Activated T-helper 1 cell treated with anti-CD3 and anti-CD28 coated beads, Interleukin-2, amount 50 U/mL, for 16 hours (primary cell): ENCODE measurements around the gene CRABP2.
A peak's percentile ranks its signal among the peaks of the same experiment; 100 is the strongest.

Source experiments
- DNase-seq, 2 donors: peaks; one replicate each; pipeline ENCODE4 v3.0.0-alpha.2; 2020; ENCODE audit warnings: low read depth in 1 of 2, low spot score in 1 of 2

The CRABP2 gene

DNA sequence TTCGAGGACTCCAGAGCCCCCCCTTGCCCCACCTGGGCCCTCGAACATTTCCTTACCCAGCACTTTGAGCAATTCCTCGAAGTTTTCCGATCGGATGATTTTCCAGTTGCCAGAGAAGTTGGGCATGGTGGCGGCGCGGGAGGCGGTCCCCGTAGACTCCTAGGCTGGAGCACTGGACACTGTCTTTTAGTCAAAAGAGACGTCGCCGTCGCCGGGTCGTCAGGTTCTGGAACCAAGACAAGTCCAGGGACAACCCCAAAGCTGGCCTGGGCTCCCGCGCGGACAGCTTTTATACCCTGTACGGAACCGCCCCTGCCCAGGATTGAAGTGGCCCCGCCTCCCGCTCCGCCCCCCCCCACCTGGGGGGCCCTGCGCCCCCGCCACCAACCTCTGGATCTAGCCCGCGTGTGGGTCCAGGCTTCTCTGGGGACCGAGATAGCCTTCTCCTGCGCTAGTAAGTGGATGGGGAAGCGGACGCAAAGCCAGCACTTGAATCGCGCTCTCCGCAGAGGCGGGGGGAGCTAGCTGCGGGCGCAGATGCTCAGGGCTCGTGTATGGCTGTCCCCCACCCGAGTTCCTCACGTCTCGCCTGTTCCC lies at the start of gene CRABP2:
TSS of gene CRABP2 (minus strand) at position 263 of the 597 bp plus-strand sequence. CDS start at position 126, 137 bp downstream.
- no peak for DNase-seq

DNA sequence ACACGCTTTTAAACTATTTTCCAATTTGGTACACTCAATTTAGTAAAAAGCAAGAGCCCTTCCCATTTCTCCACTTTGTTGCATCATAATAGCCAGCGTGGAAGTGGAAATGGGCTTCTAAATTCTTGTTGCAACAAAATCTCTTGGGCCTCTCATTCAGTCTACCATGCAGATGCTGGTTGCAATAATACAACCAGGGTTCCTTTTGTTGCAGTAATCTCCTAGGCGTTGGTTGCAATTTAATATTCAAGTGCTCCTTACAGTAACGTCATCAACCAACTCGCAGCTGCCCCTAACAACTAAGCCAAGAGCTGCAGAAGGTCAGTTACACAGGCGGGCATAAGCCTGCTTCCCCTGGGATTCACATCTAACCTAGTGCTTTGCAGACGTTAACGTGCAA lies 48.8 kb upstream of the CRABP2 start:
- DNase-seq: no peak

DNA sequence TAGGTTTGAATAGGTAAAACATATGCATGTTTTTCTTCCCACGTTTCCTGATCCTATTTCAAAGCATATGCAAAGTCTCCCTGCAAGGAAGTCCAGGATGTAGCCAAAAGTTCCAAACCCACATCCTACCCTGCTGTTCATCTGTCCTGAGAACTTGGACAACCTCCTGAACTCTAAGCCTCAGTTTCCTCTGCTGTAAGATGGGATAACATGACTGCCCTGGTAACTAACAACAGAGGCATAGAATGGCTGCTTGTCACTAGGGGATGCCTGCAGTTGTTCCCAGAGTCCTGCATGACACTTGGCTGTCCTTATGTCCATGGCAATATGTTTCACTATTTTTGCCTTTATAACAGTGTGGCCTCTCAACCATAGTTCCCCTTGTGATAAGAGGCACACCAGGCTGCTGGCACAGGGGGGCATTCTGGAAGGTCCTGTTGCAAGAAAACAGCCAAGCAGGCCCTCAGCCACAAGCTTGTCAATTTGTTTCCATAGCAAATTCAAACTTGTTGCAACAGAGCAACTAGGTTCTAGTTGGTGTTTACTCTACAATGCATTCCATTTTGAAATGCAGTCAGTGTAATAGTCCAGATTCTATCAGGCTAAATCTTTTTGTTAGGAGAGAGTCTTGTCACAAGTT lies 47.6 kb upstream of the CRABP2 start:
- DNase-seq: no peak

DNA sequence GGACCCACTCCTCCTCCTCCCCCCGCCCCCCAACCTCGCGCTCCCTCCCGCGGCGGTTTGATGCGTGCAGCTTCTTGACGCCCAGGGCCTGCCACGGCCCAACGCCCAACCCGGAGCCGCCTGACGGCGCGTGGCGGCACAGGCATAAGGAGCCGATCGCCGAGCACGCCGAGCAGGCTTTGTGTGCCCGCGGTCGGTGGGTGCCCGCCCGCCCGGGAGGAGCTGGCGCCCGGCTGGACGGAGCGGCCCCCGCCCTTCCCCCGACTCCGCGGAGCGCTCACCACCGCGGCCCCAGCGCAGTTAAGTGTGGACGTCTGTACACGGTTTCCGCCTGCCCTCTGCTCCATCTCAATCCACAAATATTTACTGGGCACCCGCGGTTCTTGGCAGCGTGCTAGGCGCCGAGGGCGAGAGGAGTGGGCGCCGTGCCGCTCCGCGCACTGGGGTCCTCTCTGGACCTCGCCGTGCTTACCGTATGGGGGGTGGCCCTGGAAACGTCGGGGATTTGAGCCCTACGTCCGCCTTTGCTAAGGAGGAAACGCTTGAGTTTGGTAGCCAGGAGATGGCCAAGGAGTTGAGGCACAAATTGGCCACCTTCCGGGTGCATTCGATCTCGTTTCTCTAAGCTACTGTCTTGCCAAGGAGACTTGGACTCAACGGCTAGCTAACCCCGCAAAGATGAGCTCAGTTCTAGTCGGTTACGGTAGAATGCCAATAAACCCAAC lies 46.5 kb upstream of the CRABP2 start:
- DNase-seq: peak; percentile 96 to 97

DNA sequence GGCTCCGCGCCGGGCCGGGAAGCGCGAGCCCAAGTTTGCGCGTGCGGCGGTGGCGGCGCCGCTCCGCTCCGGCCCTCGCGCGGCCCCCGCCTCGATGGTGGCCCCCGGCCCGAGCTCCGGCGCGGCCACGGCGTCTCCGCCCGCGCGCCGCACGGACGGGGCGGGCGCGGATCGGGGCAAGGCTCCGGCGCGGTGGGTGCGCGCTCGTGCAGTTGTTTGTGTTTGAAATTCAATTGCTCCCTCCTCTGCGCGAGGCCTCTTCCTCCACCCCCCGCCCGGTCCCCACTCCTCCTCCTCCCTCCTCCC lies 46.0 kb upstream of the CRABP2 start, which contains the start of gene HDGF:
TSS of gene HDGF (minus strand) at position 225 of the 306 bp plus-strand sequence. CDS start 246 bp downstream, outside the sequence.
- DNase-seq: no peak

DNA sequence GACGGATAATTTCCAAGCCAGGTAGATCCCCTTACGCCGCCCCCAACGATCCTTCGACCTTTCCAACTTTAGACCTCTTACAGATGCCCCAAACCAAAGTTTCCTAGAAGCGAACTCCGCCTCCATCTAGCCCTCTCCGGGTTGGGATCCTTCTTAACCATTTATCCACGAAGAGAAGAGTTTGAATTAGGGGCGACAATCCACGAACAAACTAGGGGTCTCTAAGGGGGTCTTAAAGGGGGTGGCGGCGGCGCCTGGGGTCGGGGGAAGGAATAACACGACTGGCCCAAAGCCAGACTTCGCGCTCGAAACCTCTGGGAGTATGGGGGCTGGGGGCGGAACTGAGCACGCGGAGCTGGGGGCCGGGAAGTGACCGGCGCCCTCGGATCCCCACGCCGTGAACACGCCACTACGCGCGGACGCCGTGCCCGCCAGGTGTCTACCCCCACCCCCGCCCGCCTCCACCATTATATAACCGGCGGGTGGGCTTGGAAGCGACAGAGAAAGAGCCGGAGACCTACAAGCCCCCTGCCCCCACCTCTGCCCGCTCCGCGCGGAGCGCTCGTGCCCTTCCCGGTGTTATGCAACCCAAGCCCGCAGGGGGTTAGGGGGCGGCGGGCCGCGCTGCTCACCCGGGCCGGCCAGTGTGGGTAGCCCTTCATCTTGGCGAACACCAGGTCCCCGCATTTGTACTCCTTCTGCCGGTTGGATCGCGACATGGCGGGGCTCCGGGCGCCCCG lies 45.5 kb upstream of the CRABP2 start:
- DNase-seq: no peak

DNA sequence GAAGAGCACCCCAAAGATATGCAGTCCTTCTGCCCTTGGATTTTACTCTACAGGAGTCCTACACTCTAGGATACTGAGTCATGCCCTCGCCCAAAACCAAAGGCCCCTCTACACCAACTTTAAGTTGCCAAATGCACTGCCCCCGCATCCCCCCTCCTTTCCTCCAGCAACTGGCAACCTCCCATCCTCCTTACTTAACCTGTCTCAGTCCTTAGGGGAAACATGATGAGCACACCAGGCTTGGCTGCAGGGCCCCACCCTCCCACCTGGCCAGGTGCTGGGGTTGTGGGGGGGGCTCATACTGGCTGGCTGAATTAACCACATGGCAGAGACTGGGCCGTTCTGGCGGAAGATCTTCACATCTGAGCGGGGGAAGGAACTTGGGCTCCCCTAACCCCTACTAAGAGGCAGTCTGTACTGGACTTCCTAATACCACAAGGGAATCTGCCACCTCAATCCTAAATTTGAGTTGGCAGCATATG lies 44.8 kb upstream of the CRABP2 start:
- DNase-seq: no peak

DNA sequence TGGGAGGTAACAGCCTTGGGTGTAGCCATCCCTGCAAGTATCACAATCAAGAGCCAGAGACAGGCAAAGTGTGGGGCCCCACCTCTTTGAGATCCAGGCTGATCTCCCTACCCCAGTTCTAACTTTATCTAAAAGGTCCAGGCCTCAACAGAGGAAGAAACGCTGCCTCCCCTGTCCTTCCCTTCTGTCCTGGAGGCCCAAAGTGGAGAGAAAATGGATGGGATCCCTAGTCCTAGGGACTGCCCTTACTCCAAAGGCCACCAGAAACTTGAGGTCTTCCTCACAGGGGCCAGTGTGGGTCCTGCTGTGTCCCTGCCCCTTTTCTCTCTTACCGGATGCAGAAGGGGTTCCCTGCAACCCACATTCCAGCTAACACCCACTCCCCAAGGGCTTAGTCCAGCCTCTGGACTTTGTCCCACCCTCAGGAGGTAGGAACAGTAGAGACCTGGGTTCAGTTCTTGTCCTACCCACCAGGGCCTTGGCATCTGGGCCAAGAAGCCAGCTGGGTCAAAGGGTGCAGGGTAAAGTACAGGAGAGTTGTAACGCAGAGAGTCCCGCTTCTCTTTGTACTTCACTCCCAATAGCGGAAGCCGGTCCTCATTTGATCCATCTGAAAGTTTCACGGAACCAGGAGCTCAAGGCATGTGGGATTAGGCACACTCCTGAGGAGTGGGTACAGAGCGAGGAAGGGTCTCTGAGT lies 44.2 kb upstream of the CRABP2 start:
- DNase-seq: no peak

DNA sequence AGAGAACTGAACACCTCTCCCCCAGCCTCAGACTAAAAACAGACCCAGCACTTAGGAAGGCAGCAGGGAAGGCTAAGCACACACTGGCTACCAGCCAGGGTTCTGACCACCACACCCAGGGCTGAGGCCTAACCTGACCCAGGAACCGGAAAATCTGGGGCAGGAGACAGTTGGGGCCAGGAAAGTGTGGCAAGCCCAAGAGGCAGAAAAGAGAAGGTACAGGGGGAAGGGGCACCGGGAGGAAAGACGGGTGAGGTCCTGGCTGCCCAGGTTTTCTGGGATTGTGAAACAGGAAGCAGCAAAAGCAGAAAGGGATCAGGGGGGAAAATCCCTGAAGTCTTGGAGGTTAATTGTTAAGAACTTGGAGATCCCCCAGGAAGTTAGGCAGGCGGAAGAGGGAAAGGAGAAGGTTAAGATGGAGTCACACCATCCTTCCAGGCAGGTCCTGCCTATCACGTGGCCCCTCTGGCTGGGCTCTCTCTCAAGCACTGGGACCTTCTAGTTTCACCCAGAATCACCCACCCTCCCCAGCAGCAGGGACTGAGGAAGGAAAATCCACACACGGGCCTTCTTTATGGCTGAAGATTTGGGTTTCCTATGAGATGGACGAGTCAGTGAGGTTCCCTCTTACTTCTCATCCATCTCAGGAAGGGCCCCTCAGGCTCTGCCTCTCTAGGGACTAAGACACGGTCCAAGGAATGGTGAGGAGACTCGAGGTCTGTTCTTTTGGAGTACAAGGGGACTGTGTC lies 43.5 kb upstream of the CRABP2 start:
- DNase-seq: no peak

DNA sequence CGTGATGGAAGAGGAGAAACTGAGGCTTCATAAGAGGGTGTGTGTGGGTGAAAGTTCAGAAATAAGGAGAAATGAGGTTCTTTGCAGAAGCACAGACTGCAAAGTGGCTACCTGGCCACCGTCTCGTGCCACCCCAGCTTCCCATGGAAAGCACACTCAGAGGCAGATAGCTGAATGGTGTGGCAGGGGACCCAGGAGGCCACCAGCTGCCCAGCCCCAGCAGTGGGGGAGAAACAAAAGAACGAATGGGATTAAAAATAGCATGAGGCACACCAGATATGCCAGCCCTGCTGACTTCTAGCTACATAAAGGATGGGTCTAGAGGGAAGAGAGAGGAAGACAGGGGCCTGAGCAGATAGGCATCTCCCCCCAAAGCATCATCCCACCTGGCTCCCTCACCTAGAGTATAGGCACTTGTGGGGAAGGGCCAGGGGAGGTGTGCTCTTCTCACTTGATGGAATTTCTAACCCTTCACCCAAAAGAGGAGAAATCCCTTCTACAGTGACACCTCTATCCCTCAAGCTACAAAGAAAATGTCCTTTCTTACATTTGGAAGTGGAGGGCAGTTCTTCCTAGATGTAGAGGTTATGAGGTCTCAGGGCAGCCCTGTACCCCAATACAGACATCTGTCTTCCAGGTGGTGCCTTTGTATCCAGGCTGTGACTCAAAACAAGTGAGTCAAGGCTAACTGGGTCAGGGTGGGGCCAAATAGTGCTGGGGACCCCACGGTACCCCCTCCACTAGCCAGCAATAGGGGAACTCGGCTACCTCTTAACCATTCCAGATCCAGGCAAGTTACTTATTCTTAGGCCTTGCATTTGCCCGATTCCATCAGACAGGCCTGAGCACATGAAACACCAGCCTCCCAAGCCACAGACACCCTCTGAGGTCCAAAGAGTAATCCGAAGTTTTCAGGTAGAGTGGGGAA lies 42.6 kb upstream of the CRABP2 start:
- no peak for DNase-seq

DNA sequence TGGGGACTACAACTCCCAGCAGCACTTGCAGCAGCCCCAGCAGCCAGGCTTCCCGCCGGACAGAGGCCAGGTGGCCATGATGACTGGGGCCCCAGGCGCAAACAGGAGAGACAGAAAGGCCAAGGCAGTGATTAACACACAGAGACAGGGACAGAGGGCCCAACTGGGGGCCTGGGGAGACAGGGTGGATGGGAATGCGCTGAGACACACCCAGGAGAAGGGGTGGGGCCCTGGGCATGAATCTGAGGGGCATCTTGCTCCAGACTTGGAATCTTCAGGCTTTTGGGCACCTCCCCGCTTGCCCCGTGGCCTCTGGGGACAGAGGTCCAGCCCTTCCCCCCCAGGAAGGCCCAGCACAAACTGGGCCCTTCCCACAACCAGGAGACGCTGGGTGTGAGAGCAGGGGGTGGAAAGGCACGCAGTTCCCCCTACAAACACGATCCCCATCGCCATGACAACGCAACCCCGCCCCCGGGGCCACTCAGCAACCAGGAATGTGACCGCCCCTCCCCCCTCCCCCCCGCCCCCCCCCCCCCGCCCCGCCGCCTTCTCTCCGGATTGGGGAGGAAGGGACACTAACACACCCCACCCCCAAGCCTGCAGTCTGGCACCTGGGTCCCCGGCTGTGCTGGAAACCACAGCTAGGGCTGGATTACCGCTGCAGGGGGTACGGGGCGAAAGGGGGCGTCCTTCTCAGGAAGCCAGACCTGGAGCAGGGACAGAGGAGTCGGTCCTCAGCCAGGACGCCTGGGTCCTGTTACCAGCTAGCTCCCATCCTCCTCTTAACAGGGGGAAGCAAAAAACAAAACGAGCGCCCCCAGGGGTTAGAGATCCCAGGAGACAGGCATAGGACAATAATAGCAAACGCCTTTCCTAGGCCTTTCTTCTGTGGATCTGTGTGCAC lies 41.6 kb upstream of the CRABP2 start:
- no peak for DNase-seq

DNA sequence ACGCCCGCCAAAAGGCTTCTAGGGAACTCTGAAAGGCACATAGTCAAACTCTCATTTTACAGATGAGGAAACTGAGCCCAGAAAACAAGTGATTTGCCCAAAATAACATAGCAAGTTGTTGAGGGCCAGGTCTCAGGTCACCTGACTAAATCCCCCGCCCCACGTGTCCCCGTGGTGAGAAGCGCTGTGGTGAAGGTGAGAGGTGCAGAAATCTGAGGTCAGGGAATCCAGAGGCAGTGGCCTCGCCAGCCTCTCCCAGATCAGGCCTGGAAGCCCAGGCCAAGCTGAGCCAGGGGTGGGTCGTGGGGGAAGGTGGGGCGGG lies 41.0 kb upstream of the CRABP2 start:
- DNase-seq: no peak

DNA sequence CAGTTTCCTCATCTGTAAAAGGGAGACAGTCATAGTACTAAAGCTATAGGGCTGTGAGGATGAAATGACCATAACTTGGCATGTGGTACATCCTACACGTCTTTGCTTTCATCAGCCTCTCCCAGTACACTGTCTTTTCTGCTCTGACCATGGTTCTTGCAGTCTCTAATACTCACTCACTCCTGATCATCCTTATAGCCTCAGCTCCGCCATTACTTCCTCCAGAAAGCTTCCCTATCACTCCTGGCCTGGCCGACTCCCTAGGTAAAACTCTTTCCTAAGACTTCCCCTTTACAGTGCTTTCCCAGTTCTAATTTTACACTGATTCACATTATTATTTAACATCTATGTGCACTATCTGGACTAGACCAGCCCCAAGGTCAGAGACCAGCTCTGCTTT lies 40.5 kb upstream of the CRABP2 start:
- no peak for DNase-seq

DNA sequence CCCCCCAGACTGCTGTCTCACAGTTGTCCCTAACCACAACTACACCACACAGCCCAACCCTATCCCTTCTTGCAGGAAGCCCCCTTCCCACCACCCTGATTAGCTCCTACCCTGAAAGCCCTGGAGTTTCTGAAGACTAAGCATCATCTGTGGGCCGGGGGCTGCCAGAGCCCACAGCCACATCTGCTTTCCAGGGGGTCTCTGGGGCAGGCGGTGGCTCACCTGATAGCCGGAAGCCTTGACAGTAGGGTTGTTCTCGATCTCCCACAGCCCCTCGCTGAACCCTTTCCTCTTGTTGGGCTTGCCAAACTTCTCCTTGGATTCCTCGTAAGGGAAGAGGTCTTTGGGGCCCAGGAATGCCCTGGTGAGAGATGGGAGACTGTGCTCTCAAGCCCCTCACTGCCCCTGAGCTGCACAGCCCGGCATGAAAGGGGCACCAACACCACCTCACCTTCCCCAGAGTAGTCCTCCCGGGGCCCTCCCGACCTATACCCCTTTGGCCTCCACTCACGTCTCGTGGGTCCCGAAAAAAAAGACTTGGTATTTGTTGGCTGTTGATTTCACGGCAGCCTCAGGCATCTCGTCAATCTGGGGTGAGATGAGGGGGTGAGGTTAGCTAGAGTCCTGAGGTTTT lies 39.5 kb upstream of the CRABP2 start:
- no peak for DNase-seq

DNA sequence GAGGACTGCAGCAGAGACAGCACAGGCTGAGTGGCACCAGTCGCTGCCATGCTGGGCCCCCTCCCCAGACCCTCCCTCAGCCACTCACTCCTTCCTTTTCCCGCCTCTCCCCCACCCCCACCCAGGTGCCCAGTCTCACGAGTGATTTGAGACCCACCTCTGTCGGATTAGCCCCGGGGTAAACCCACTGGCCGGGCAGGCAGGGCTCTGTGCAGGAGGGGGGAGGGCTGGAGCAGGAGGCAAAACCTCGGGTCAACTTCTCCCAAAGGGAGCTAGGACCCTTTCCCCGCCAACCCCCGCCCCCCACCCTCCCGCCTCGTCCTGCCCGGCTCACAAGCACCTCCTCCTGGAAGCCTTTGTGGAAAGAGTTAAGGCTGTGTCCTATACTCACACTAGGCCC lies 39.0 kb upstream of the CRABP2 start:
- no peak for DNase-seq

DNA sequence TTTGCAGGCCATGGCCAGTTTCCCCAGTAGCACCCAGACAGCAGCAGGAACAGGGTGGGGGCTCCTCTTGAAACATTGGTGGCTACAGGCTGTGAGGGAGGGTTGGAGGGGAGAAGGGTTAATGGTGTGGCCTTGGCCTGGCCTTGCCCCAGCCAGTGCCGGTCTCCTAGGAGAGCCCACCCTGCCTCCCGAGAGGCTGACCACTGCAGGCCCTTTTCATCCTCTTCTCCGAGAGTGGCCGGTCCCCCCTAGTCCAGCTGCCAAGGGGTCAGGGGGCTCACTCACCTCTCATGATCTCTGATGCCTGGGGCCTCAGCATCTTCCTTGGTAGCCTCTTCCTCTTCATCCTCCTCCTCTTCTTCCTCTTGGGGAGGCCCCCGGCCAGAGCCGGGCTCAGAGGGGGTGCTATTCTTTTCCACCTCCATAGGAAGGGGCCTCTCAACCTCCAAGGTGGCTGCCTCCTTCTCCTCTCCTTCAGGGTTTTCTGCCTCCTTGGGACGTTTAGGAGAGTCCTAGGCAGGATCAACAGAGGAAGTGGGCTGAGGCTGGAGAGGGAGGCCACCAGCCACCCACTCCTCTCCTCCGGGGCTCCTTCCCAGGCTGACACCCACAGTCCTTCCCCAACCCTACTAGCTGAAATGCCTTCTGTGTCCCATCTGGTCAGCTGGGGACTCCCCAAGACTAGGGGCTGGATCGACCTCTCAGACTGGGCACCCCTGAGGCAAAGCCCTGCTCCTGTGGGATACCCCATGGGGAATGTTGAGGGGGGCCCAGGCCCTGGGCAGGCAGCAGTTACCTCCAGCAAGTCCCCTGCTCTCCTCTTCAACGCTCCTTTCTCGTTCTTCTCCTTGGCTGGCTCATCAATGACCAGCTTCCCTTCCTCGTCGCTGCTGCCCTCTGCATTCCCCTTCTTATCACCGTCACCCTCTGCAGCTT lies 38.3 kb upstream of the CRABP2 start:
- DNase-seq: no peak

DNA sequence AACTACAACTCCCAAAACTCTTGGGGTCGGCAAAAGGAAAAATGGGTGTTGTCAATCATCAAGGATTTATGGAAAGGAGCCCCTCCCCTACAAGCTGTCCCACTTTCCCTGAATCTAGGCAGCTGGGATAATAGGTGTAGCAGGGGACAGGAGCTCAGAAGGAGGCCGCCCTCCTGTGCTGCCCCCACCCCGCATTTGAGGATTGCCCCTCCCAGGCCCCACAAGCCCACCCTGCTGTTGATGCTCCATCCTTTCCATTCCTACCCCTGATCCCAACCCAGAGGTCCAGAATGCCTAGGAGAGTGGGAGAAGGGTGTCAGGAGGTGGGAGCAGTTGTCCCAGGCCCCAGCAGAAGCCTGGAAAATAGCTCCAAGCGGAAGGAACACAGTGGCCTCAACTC lies 37.4 kb upstream of the CRABP2 start:
- DNase-seq: no peak
